CD4-positive, alpha-beta memory T cell (primary cell): ENCODE data around the gene ADCY3. TPM values are rescaled to one million over a fixed set of nuclear protein-coding genes. Genes with fewer than 3 reads are reported as not detected.

Source experiments
- CTCF ChIA-PET: fragments of 350-600 bp; sonication (Branson Sonifier 250); formaldehyde crosslinking; loops from one replicate; lab custom pipeline; 2021; ENCODE audit warnings: inconsistent platforms; ENCODE audit not compliant: partially characterized antibody; lab: Charles Lee
- POLR2A ChIA-PET: fragments of 350-600 bp; sonication (Branson Sonifier 250); formaldehyde crosslinking; loops from one replicate; lab custom pipeline; 2021; ENCODE audit not compliant: partially characterized antibody; lab: Charles Lee
- DNase-seq, 5 donors: peaks; one replicate each; pipeline versions ENCODE4 v3.0.0 to v3.0.0-alpha.2; 2020 to 2022; ENCODE audit warnings: mixed read lengths in 1 of 5
- H3K27ac ChIP-seq: one replicate; pipeline ENCODE4 v1.7.0; 2013; ENCODE audit warnings: low read depth, low read length
- H3K27me3 ChIP-seq: 2 replicates; pipeline ENCODE4 v1.7.0; 2013; ENCODE audit warnings: mild to moderate bottlenecking, low read length, moderate library complexity; ENCODE audit not compliant: insufficient read depth
- H3K36me3 ChIP-seq: 2 replicates; pipeline ENCODE4 v1.7.0; 2013; ENCODE audit warnings: mild to moderate bottlenecking, low read length, moderate library complexity; ENCODE audit not compliant: insufficient read depth
- H3K4me1 ChIP-seq: 2 replicates; pipeline ENCODE4 v1.7.0; 2013; ENCODE audit warnings: mild to moderate bottlenecking, low read length, moderate library complexity; ENCODE audit not compliant: insufficient read depth
- H3K4me3 ChIP-seq, 2 donors: one replicate each; pipeline ENCODE4 v1.7.0; 2013; ENCODE audit warnings: low read length in 2 of 2, mild to moderate bottlenecking in 1 of 2
- H3K9me3 ChIP-seq, 2 donors: one replicate each; pipeline ENCODE4 v1.7.0; 2013; ENCODE audit warnings: low read length in 2 of 2, control low read depth in 1 of 2; ENCODE audit not compliant: control insufficient read depth in 1 of 2
- H3K27ac Mint-ChIP-seq, 7 donors: one replicate each; pipeline ENCODE4 v1.8.0; 2020 to 2021; ENCODE audit warnings: mixed read lengths in 7 of 7, mild to moderate bottlenecking in 6 of 7, inconsistent platforms in 3 of 7, moderate library complexity in 3 of 7
- H3K27me3 Mint-ChIP-seq, 2 donors: one replicate each; pipeline ENCODE4 v1.8.0; 2020 to 2021; ENCODE audit warnings: mixed read lengths in 2 of 2
- H3K36me3 Mint-ChIP-seq, 2 donors: one replicate each; pipeline ENCODE4 v1.8.0; 2020 to 2021; ENCODE audit warnings: mixed read lengths in 2 of 2, inconsistent platforms in 1 of 2, mild to moderate bottlenecking in 1 of 2
- H3K4me1 Mint-ChIP-seq, 4 donors: one replicate each; pipeline ENCODE4 v1.8.0; 2020 to 2021; ENCODE audit warnings: mixed read lengths in 4 of 4, mild to moderate bottlenecking in 1 of 4
- H3K4me3 Mint-ChIP-seq, 8 donors: one replicate each; pipeline ENCODE4 v1.8.0; 2020 to 2021; ENCODE audit warnings: mixed read lengths in 8 of 8, mild to moderate bottlenecking in 7 of 8, moderate library complexity in 6 of 8, inconsistent platforms in 3 of 8
- H3K9me3 Mint-ChIP-seq, 8 donors: one replicate each; pipeline ENCODE4 v1.8.0; 2020 to 2021; ENCODE audit warnings: mixed read lengths in 8 of 8, mild to moderate bottlenecking in 5 of 8, inconsistent platforms in 3 of 8, moderate library complexity in 1 of 8
- intact Hi-C: fragments of 100-400 bp; cut with micrococcal nuclease; formaldehyde crosslinking; loops from one replicate; pipeline ENCODE4 v1.15.1; 2023
- polyA plus RNA-seq, 2 donors: library from polyadenylated mRNA; unstranded; fragments of 300-500 nt; fragmentation: Illumina TruSeq; gene quantifications; one replicate each; pipeline ENCODE4 v1.2.3, GENCODE V29; 2021
- total RNA-seq, 2 experiments: library from RNA; stranded (reverse); gene quantifications; one replicate each; pipeline ENCODE4 v1.2.3, GENCODE V29; 2021

ADCY3 gene
- total and polyA plus RNA-seq, 4 experiments from 2014 or later = 9.2 to 15.0 (median 14.8) TPM

GRCh38 chr2:24920809-24921441, 888 bp upstream of the ADCY3 start:
- H3K9me3 ChIP-seq = no peaks in the 10 kb centered on the region
- H3K27me3 ChIP-seq = no peaks in the 10 kb centered on the region
- Mint-ChIP-seq H3K4me3 (peak overlapping the region; percentile 66 to 92 (median 84)), H3K4me1 (peaks cover 23 to 43% (median 30%) of the 10 kb centered on the region in 4 donors), H3K36me3 (peaks cover 0 to 8% of the 10 kb centered on the region in 2 donors), H3K27ac (peak overlapping the region; percentile 5 to 91 (median 79)), H3K27me3 (no peaks in the 10 kb centered on the region), H3K9me3 (peaks cover 0 to 2% (median 0%) of the 10 kb centered on the region in 8 donors)
- no peaks in the 10 kb centered on the region for H3K36me3 ChIP-seq
- ChIA-PET CTCF (interaction anchor here (1.1 kb wide), 1 partner anchor 55 kb away, joined by 3 read pairs; no protein-coding TSS in a partner anchor), POLR2A (interaction anchor here (1.0 kb wide), 1 partner anchor 429 kb away, joined by 3 read pairs; no protein-coding TSS in a partner anchor)
- intact Hi-C loops = loop anchor here (2.0 kb wide), 2 partner anchors 122 to 128 kb away; partner anchors contain the start of genes CENPO, EFR3B and PTRHD1
- H3K27ac ChIP-seq = no peak overlapping the region
- peak in 2 of 5 donors; percentile 13 for DNase-seq
- H3K4me1 ChIP-seq = peaks cover 39% of the 10 kb centered on the region
- peak overlapping the region in 1 of 2 donors; percentile 45 for H3K4me3 ChIP-seq

DNA sequence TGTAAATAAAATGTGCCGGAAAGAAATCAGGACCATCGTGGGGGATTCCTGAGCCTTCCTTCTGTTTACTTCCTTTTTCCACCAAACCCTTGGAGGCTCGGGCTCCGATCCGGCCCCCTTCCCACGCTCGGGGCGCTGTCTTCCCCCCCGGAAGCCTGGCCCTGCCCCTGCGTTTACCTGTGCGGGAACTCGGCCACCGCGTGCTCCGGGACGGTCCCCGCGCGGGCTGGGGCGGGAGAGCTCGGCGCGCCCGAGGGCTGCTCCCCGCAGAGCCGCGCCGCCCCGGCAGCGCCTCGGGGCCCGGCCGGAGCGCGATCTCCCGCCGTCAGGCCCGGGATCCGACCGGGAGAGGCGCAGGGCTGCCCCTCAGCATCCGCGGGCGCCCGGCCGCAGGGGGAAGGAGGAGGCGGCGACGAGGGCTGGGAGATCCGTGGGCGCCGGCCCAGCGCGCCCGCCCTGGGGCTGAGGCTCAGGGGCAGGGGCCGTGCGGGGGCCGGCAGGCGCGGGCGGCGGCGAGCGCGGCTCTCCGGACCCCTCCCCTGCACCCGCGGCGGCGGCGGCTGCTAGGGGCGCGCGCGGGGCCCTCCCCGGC, 435 bp downstream of the ADCY3 start:
- ChIA-PET CTCF (interaction anchor here (0.6 to 1.0 kb wide), 2 partner anchors 56 to 91 kb away, joined by 3 to 5 read pairs; no protein-coding TSS in a partner anchor), POLR2A (interaction anchor here (0.8 to 1.2 kb wide), 2 partner anchors 43 to 127 kb away, joined by 5 to 8 read pairs; partner anchors contain the start of genes CENPO and PTRHD1)
- Histone ChIP-seq H3K27ac (peak overlapping the region; percentile 35), H3K9me3 (no peaks in the 10 kb centered on the region), H3K36me3 (no peaks in the 10 kb centered on the region), H3K4me1 (peaks cover 36% of the 10 kb centered on the region), H3K4me3 (peak overlapping the region; percentile 49 to 62), H3K27me3 (no peaks in the 10 kb centered on the region)
- Mint-ChIP-seq H3K9me3 (peaks cover 0 to 2% (median 0%) of the 10 kb centered on the region in 8 donors), H3K4me1 (peaks cover 23 to 48% (median 33%) of the 10 kb centered on the region in 4 donors), H3K27me3 (no peaks in the 10 kb centered on the region), H3K4me3 (peak overlapping the region; percentile 91 to 97 (median 94)), H3K36me3 (peaks cover 0 to 8% of the 10 kb centered on the region in 2 donors), H3K27ac (peak overlapping the region; percentile 83 to 94 (median 88))
- intact Hi-C loops = loop anchor here (1.0 to 2.0 kb wide), 3 partner anchors 53 to 127 kb away; partner anchors contain the start of genes CENPO, EFR3B and PTRHD1
- no peak for DNase-seq

GRCh38 chr2:24919037-24919505, 966 bp downstream of the ADCY3 start:
- Mint-ChIP-seq H3K36me3 (peaks cover 0 to 8% of the 10 kb centered on the region in 2 donors), H3K27me3 (no peaks in the 10 kb centered on the region), H3K4me1 (peaks cover 23 to 48% (median 33%) of the 10 kb centered on the region in 4 donors), H3K4me3 (peak overlapping the region; percentile 91 to 97 (median 94)), H3K9me3 (peaks cover 0 to 2% (median 0%) of the 10 kb centered on the region in 8 donors), H3K27ac (peak overlapping the region; percentile 83 to 94 (median 88))
- no peaks in the 10 kb centered on the region for H3K9me3 ChIP-seq
- intact Hi-C loops = loop anchor here (1.0 kb wide), 1 partner anchor 53 kb away; no protein-coding TSS in a partner anchor
- peak overlapping the region; percentile 49 to 62 for H3K4me3 ChIP-seq
- H3K4me1 ChIP-seq = peaks cover 36% of the 10 kb centered on the region
- ChIA-PET CTCF (interaction anchor here (0.6 to 1.0 kb wide), 2 partner anchors 56 to 90 kb away, joined by 3 to 5 read pairs; no protein-coding TSS in a partner anchor), POLR2A (interaction anchor here (0.5 to 1.2 kb wide), 3 partner anchors 44 to 527 kb away, joined by 4 to 8 read pairs (median 5); partner anchors contain the start of genes CENPO and PTRHD1)
- no peaks in the 10 kb centered on the region for H3K36me3 ChIP-seq
- no peaks in the 10 kb centered on the region for H3K27me3 ChIP-seq
- H3K27ac ChIP-seq = peak overlapping the region; percentile 35
- peak; percentile 62 to 87 (median 68) for DNase-seq

DNA sequence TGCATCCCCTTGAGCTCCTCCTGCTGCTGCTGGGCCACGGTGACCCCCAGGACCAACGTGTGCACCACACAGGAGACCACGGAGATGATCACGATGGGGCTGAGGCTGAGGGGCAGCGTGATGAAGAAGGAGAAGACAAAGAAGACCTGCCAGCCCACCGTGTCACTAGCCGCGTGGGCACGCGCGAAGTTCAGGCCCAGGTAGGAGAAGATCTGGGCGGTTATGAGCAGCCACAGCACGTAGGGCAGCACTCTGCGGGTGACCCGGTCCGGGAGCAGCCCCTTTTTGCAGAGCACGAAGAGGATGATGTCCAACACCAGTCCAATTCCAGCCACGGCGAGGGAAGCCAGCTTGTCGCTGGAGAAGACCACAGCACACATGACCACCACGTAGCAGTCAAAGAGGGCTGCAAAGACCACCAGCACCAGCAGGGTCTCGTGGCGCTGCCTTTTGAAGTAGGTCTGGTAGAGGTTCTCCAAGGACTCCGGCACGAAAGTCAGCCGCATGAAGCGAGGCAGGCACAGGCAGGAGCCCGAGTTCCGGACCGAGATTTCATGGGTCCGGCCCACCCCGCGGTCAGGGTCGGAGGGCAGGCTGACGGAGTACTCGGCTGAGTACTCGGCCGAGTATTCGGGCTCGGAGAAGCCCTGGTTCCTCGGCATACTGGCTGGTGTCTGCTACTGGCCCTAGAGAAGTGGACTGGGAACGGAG, 1.6 kb downstream of the ADCY3 start:
- H3K9me3 ChIP-seq = no peaks in the 10 kb centered on the region
- peak overlapping the region in 6 of 7 donors; percentile 56 to 94 (median 86) for H3K27ac Mint-ChIP-seq
- H3K27me3 ChIP-seq = no peaks in the 10 kb centered on the region
- peaks cover 36% of the 10 kb centered on the region for H3K4me1 ChIP-seq
- H3K9me3 Mint-ChIP-seq = peaks cover 0 to 2% (median 0%) of the 10 kb centered on the region in 8 donors
- H3K27me3 Mint-ChIP-seq = no peaks in the 10 kb centered on the region
- H3K36me3 ChIP-seq = no peaks in the 10 kb centered on the region
- intact Hi-C loops = loop anchor here (1.0 kb wide), 1 partner anchor 54 kb away; no protein-coding TSS in a partner anchor
- peaks cover 23 to 43% (median 33%) of the 10 kb centered on the region in 4 donors for H3K4me1 Mint-ChIP-seq
- ChIA-PET CTCF (interaction anchor here (0.6 to 1.0 kb wide), 2 partner anchors 57 to 90 kb away, joined by 3 to 5 read pairs; no protein-coding TSS in a partner anchor), POLR2A (interaction anchor here (0.5 to 1.2 kb wide), 3 partner anchors 44 to 528 kb away, joined by 4 to 8 read pairs (median 5); partner anchors contain the start of genes CENPO and PTRHD1)
- peaks cover 0 to 8% of the 10 kb centered on the region in 2 donors for H3K36me3 Mint-ChIP-seq
- peak in 1 of 5 donors; percentile 6 for DNase-seq
- peak overlapping the region; percentile 49 to 62 for H3K4me3 ChIP-seq
- H3K4me3 Mint-ChIP-seq = peak overlapping the region; percentile 91 to 97 (median 94)
- peak overlapping the region; percentile 35 for H3K27ac ChIP-seq

DNA sequence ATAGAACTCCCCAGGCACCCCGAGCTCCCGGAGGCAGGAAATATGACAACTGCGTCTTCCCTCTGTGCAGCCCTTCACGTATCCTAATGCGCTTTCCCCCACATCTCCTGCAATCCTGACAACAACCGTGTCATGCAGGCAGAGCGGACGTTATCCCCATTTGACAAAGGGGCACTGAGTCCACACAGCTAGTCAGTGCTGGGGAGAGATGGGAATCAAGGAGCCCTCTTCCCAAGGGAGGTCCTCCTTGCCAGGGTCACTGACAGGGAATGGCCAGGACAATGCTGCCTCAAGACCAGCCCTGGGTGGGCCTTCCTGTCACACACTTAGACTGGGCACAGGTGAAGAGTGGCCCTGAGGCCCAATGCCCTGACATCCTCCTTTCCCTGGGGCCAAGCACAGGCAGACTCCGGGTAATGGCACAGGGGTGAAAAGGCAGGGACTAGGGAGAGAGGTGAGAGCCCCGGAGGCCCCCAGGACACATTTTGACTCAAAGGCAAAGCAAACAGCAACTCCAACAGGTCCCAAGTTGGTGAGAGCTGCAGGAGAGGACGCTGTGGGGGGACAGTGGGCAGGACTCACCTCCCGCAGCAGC, 2.2 kb downstream of the ADCY3 start:
- H3K27ac ChIP-seq = no peak overlapping the region
- H3K4me1 ChIP-seq = peaks cover 36% of the 10 kb centered on the region
- H3K4me3 ChIP-seq = no peak overlapping the region
- peak overlapping the region; percentile 56 to 97 (median 76) for H3K4me3 Mint-ChIP-seq
- H3K4me1 Mint-ChIP-seq = peaks cover 23 to 46% (median 34%) of the 10 kb centered on the region in 4 donors
- H3K36me3 ChIP-seq = no peaks in the 10 kb centered on the region
- H3K36me3 Mint-ChIP-seq = peaks cover 0 to 11% of the 10 kb centered on the region in 2 donors
- intact Hi-C loops = no loop called here
- ChIA-PET POLR2A (no interaction called here), CTCF (no interaction called here)
- H3K27me3 ChIP-seq = no peaks in the 10 kb centered on the region
- H3K9me3 ChIP-seq = no peaks in the 10 kb centered on the region
- H3K9me3 Mint-ChIP-seq = peaks cover 0 to 2% (median 0%) of the 10 kb centered on the region in 8 donors
- peak overlapping the region in 2 of 7 donors; percentile 9 to 18 for H3K27ac Mint-ChIP-seq
- DNase-seq = no peak
- no peaks in the 10 kb centered on the region for H3K27me3 Mint-ChIP-seq

GRCh38 chr2:24917086-24917485, 3.0 kb downstream of the ADCY3 start:
- no peak for DNase-seq
- Mint-ChIP-seq H3K36me3 (peaks cover 4 to 12% of the 10 kb centered on the region in 2 donors), H3K4me3 (peak overlapping the region in 7 of 8 donors; percentile 17 to 77 (median 27)), H3K27ac (peak overlapping the region in 2 of 7 donors; percentile 47 to 56), H3K27me3 (no peaks in the 10 kb centered on the region), H3K9me3 (peaks cover 0 to 2% (median 0%) of the 10 kb centered on the region in 8 donors), H3K4me1 (peaks cover 23 to 47% (median 36%) of the 10 kb centered on the region in 4 donors)
- CTCF ChIA-PET = no interaction called here
- no peak overlapping the region for H3K27ac ChIP-seq
- no peaks in the 10 kb centered on the region for H3K9me3 ChIP-seq
- H3K27me3 ChIP-seq = no peaks in the 10 kb centered on the region
- H3K4me1 ChIP-seq = peaks cover 36% of the 10 kb centered on the region
- H3K4me3 ChIP-seq = no peak overlapping the region
- POLR2A ChIA-PET = no interaction called here
- intact Hi-C loops = no loop called here
- no peaks in the 10 kb centered on the region for H3K36me3 ChIP-seq
